GM18870 (cell line): Measurements from ENCODE around the gene KSR1.
"Not testable (repeated sequence)": the region's sequence is repeated elsewhere in the genome, so short reads cannot be mapped to it uniquely, and the experiment has no call there.

Experiments used
- ATAC-seq: cut with Tn5 transposase; IDR thresholded peaks from one replicate; pipeline ENCODE4 v1.9.1; 2021; ENCODE audit warnings: moderate library complexity; ENCODE audit not compliant: unreplicated experiment

Gene KSR1

GRCh38 chr17:27455914-27456680, at the start of gene KSR1:
Gene KSR1, plus strand, starts transcription at chr17:27456448. Its CDS starts 196 bp downstream, at chr17:27456644.
- no peak for ATAC-seq

- no peak for ATAC-seq
These were observed 48.1 kb upstream of the KSR1 start for GRCh38 chr17:27407916-27408864.

GRCh38 chr17:27408891-27409290, 47.4 kb upstream of the KSR1 start:
- ATAC-seq, result no peak

- ATAC-seq, result not testable (repeated sequence)
These were observed 44.1 kb upstream of the KSR1 start for GRCh38 chr17:27412158-27412557.

GRCh38 chr17:27413315-27413714, 42.9 kb upstream of the KSR1 start:
- ATAC-seq, result no peak

- ATAC-seq, result no peak
These were observed 42.5 kb upstream of the KSR1 start for GRCh38 chr17:27413792-27414191.

GRCh38 chr17:27414271-27414670, 42.0 kb upstream of the KSR1 start:
- no peak for ATAC-seq

GRCh38 chr17:27414694-27415093, 41.6 kb upstream of the KSR1 start:
- no peak for ATAC-seq

GRCh38 chr17:27415120-27415795, 41.0 kb upstream of the KSR1 start:
- ATAC-seq, result no peak

GRCh38 chr17:27417596-27418365, 38.5 kb upstream of the KSR1 start:
- ATAC-seq, result no peak

GRCh38 chr17:27418366-27418615, 38.0 kb upstream of the KSR1 start:
- ATAC-seq, result no peak

GRCh38 chr17:27419156-27419555, 37.1 kb upstream of the KSR1 start:
- ATAC-seq, result no peak

GRCh38 chr17:27420211-27420950, 35.9 kb upstream of the KSR1 start:
- ATAC-seq, result no peak

GRCh38 chr17:27421111-27421510, 35.1 kb upstream of the KSR1 start:
- ATAC-seq, result no peak

- not testable (repeated sequence) for ATAC-seq
These were observed 34.6 kb upstream of the KSR1 start for GRCh38 chr17:27421626-27422025.

- no peak for ATAC-seq
These were observed 33.6 kb upstream of the KSR1 start for GRCh38 chr17:27422601-27423000.

GRCh38 chr17:27423651-27424050, 32.6 kb upstream of the KSR1 start:
- ATAC-seq, result no peak

- no peak for ATAC-seq
These were observed 31.7 kb upstream of the KSR1 start for GRCh38 chr17:27424516-27424915.

- no peak for ATAC-seq
These were observed 31.3 kb upstream of the KSR1 start for GRCh38 chr17:27424941-27425340.

- ATAC-seq, result not testable (repeated sequence)
These were observed 30.7 kb upstream of the KSR1 start for GRCh38 chr17:27425571-27425970.
